H1 (cell line): ENCODE data around the gene TNIK. TPM values are rescaled to one million over a fixed set of nuclear protein-coding genes. Genes with fewer than 3 reads are reported as not detected.

Experiments
- CTCF ChIA-PET: fragments of 300-600 bp; sonication (Branson Sonifier 250); formaldehyde crosslinking; loops from one replicate; lab custom pipeline; 2021; ENCODE audit not compliant: partially characterized antibody; lab: Charles Lee
- POLR2A ChIA-PET: fragments of 300-600 bp; sonication (Branson Sonifier 250); formaldehyde crosslinking; loops from one replicate; lab custom pipeline; 2021; ENCODE audit warnings: inconsistent platforms; ENCODE audit not compliant: partially characterized antibody; lab: Charles Lee
- DNase-seq, 2 experiments: peaks; one replicate each; pipeline versions ENCODE4 v3.0.0 to v3.0.0-alpha.2; 2010 to 2022; ENCODE audit warnings: low spot score in 2 of 2, low read depth in 1 of 2, mixed read lengths in 1 of 2
- FAIRE-seq: peaks from 2 replicates; lab custom pipeline; 2011; peaks lifted over from hg19 to GRCh38; lab: Jason Lieb, UNC
- H2AFZ ChIP-seq: 2 replicates; pipeline ENCODE4 v1.8.1; 2012; ENCODE audit warnings: low read length, inconsistent platforms
- H2AK5ac ChIP-seq: 2 replicates; pipeline ENCODE4 v1.6.1; 2013; ENCODE audit warnings: low read depth, low read length
- H2BK120ac ChIP-seq: replicated peaks from 2 replicates; pipeline ENCODE3; 2013; ENCODE audit warnings: low read depth, low read length, inconsistent platforms
- H2BK12ac ChIP-seq: 2 replicates; pipeline ENCODE4 v1.6.1; 2013; ENCODE audit warnings: low read depth, low read length
- H2BK15ac ChIP-seq: 2 replicates; pipeline ENCODE4 v1.6.1; 2013; ENCODE audit warnings: low read length
- H2BK20ac ChIP-seq: 2 replicates; pipeline ENCODE4 v1.6.1; 2013; ENCODE audit warnings: low read length
- H2BK5ac ChIP-seq: 2 replicates; pipeline ENCODE4 v1.6.1; 2013; ENCODE audit warnings: low read depth, low read length
- H3K14ac ChIP-seq: 2 replicates; pipeline ENCODE4 v1.6.1; 2013; ENCODE audit warnings: inconsistent platforms; ENCODE audit not compliant: insufficient read length
- H3K18ac ChIP-seq: 2 replicates; pipeline ENCODE4 v1.6.1; 2013; ENCODE audit warnings: low read length; ENCODE audit errors: extremely low read depth
- H3K23ac ChIP-seq: 2 replicates; pipeline ENCODE4 v1.6.1; 2013; ENCODE audit warnings: inconsistent platforms; ENCODE audit not compliant: insufficient read length
- H3K23me2 ChIP-seq: 2 replicates; pipeline ENCODE4 v1.6.1; 2013; ENCODE audit warnings: low read depth, low read length
- H3K27ac ChIP-seq: 2 replicates; pipeline ENCODE4 v1.6.1; 2011; ENCODE audit warnings: low read depth, low read length, inconsistent platforms
- H3K27me3 ChIP-seq, 4 experiments: replicated peaks in 1 of 4; 1 replicate in 1 of 4; 2 replicates in 3 of 4; pipeline versions ENCODE4 v1.6.1 to v1.8.1; 2011 to 2013; ENCODE audit warnings: low read length in 3 of 4, mild to moderate bottlenecking in 3 of 4, inconsistent platforms in 2 of 4, mixed read lengths in 2 of 4, moderate library complexity in 1 of 4; ENCODE audit not compliant: control insufficient read depth in 3 of 4, insufficient read depth in 3 of 4; ENCODE audit errors: extremely low read depth in 1 of 4
- H3K36me3 ChIP-seq, 4 experiments: 2 replicates each; pipeline versions ENCODE4 v1.6.1 to v1.8.1; 2011 to 2013; ENCODE audit warnings: mild to moderate bottlenecking in 4 of 4, low read length in 3 of 4, moderate library complexity in 2 of 4, control low read depth in 1 of 4, inconsistent platforms in 1 of 4; ENCODE audit not compliant: insufficient read depth in 4 of 4, control insufficient read depth in 2 of 4
- H3K4ac ChIP-seq: replicated peaks from 2 replicates; pipeline ENCODE3; 2013; ENCODE audit warnings: low read length, low read depth, mixed read lengths, inconsistent platforms; ENCODE audit not compliant: insufficient read length
- H3K4me1 ChIP-seq, 4 experiments: replicated peaks in 1 of 4; 1 replicate in 1 of 4; 2 replicates in 3 of 4; pipeline versions ENCODE4 v1.6.1 to v1.8.1; 2011 to 2013; ENCODE audit warnings: low read length in 3 of 4, inconsistent platforms in 2 of 4, mixed read lengths in 1 of 4; ENCODE audit not compliant: insufficient read depth in 4 of 4, control insufficient read depth in 3 of 4
- H3K4me2 ChIP-seq, 2 experiments: 2 replicates each; pipeline versions ENCODE4 v1.6.1 to v1.8.1; 2011 to 2013; ENCODE audit warnings: low read depth in 2 of 2, low read length in 2 of 2, control low read depth in 1 of 2, inconsistent platforms in 1 of 2, mild to moderate bottlenecking in 1 of 2; ENCODE audit not compliant: insufficient read depth in 1 of 2
- H3K4me3 ChIP-seq, 4 experiments: fragments of 200-600, 300-600 bp in 1 of 4; sonication (generic), shearing (Covaris generic), sonication (Bioruptor Twin) in 1 of 4; 2 replicates each; pipeline versions ENCODE4 v1.5.1 to v1.8.1; 2011 to 2016; ENCODE audit warnings: low read length in 4 of 4, low read depth in 3 of 4, control low read depth in 2 of 4, inconsistent platforms in 2 of 4, mild to moderate bottlenecking in 2 of 4, mixed read lengths in 1 of 4, moderate library complexity in 1 of 4; ENCODE audit not compliant: insufficient read depth in 2 of 4; ENCODE audit errors: extremely low read depth in 1 of 4
- H3K56ac ChIP-seq: replicated peaks from 2 replicates; pipeline ENCODE3; 2013; ENCODE audit warnings: low read depth, mild to moderate bottlenecking, mixed read lengths, low read length, inconsistent platforms; ENCODE audit not compliant: insufficient read length
- H3K79me1 ChIP-seq: 2 replicates; pipeline ENCODE4 v1.6.1; 2013; ENCODE audit warnings: low read depth, low read length, control low read depth
- H3K79me2 ChIP-seq, 2 experiments: 2 replicates each; pipeline versions ENCODE4 v1.6.1 to v1.8.1; 2012 to 2013; ENCODE audit warnings: low read length in 2 of 2, mild to moderate bottlenecking in 2 of 2, inconsistent platforms in 1 of 2; ENCODE audit not compliant: insufficient read depth in 2 of 2, control insufficient read depth in 1 of 2
- H3K9ac ChIP-seq, 4 experiments: replicated peaks in 1 of 4; 1 replicate in 1 of 4; 2 replicates in 3 of 4; pipeline versions ENCODE4 v1.6.1 to v1.8.1; 2011 to 2013; ENCODE audit warnings: low read depth in 3 of 4, low read length in 3 of 4, control low read depth in 2 of 4, mild to moderate bottlenecking in 2 of 4, moderate library complexity in 2 of 4, inconsistent platforms in 1 of 4; ENCODE audit errors: extremely low read depth in 1 of 4
- H3K9me3 ChIP-seq, 2 experiments: 2 replicates each; pipeline versions ENCODE4 v1.6.1 to v1.8.1; 2012 to 2013; ENCODE audit warnings: mild to moderate bottlenecking in 2 of 2, moderate library complexity in 2 of 2, control low read depth in 1 of 2, inconsistent platforms in 1 of 2, low read depth in 1 of 2, low read length in 1 of 2, mixed read lengths in 1 of 2; ENCODE audit not compliant: insufficient read depth in 2 of 2
- H4K20me1 ChIP-seq, 2 experiments: replicated peaks in 1 of 2; 2 replicates each; pipeline versions ENCODE3 to v1.8.1; 2011 to 2013; ENCODE audit warnings: inconsistent platforms in 2 of 2, low read length in 2 of 2, mild to moderate bottlenecking in 1 of 2; ENCODE audit not compliant: insufficient read depth in 2 of 2, control insufficient read depth in 1 of 2
- H4K5ac ChIP-seq: 2 replicates; pipeline ENCODE4 v1.6.1; 2013; ENCODE audit warnings: low read length, low read depth, mixed read lengths, inconsistent platforms; ENCODE audit not compliant: insufficient read length
- H4K8ac ChIP-seq: 2 replicates; pipeline ENCODE4 v1.8.0; 2013; ENCODE audit warnings: mild to moderate bottlenecking, moderate library complexity, low read length, inconsistent platforms; ENCODE audit not compliant: insufficient read depth; ENCODE audit errors: extremely low read depth
- H4K91ac ChIP-seq: replicated peaks from 2 replicates; pipeline ENCODE3; 2013; ENCODE audit warnings: low read length, mixed read lengths, inconsistent platforms; ENCODE audit not compliant: insufficient read length
- MAFK ChIP-seq: IDR thresholded peaks from 2 replicates; pipeline ENCODE4 v1.6.1; 2012; ENCODE audit warnings: low read depth, mild to moderate bottlenecking, improper control_type of control experiment, low read length
- RAD21 ChIP-seq, 2 experiments: IDR thresholded peaks in 1 of 2; conservative IDR thresholded peaks in 1 of 2; 2 replicates each; pipeline ENCODE4 v1.6.1; 2011; ENCODE audit warnings: low read depth in 2 of 2, low read length in 2 of 2, improper control_type of control experiment in 1 of 2, inconsistent platforms in 1 of 2, mild to moderate bottlenecking in 1 of 2, moderate library complexity in 1 of 2
- SIX5 ChIP-seq: IDR thresholded peaks from 2 replicates; pipeline ENCODE4 v1.6.1; 2011; ENCODE audit warnings: mild to moderate bottlenecking, low read depth, low read length
- WGBS, 2 experiments: shearing (Covaris generic) in 1 of 2; methylation state at CpG; one replicate each; pipeline versions ENCODE4 v1.1.6 to v1.1.7; 2013 to 2015; ENCODE audit warnings: low lambda C conversion rate in 2 of 2, mixed read lengths in 2 of 2, inconsistent platforms in 1 of 2, low coverage in 1 of 2, missing lambda C conversion rate in 1 of 2; ENCODE audit not compliant: insufficient replicate concordance in 2 of 2, insufficient coverage in 1 of 2, insufficient read length in 1 of 2; ENCODE audit errors: extremely low coverage in 1 of 2, missing lambda C conversion rate in 1 of 2; 5-methylcytosine and 5-hydroxymethylcytosine counted together
- polyA plus RNA-seq, 7 experiments: library from polyadenylated mRNA; depleted of rRNA in 3 of 7; stranded (reverse) in 5 of 7; unstranded in 2 of 7; fragments of >200 nt in 5 of 7; fragments of 200-250 nt in 2 of 7; gene quantifications; 1 replicate in 5 of 7; 2 replicates in 1 of 7; 4 replicates in 1 of 7; pipeline versions ENCODE4 v1.2.1 to v1.2.3, GENCODE V29; 2011 to 2013; ENCODE audit warnings: missing spikeins in 2 of 7, mixed read lengths in 2 of 7
- total RNA-seq: library from RNA; stranded (reverse); fragmentation: NEBNext Ultra II Directional; extraction: Animal tissue kit (Norgen Biotek cat#: 25700); gene quantifications from 2 replicates; pipeline ENCODE4 v1.2.1, GENCODE V29; 2021
- TF ChIP-seq, protein P1 (sequence below), 3 experiments: IDR thresholded peaks; 1 replicate in 2 of 3; 2 replicates in 1 of 3; pipeline versions ENCODE4 v1.5.1 to v1.6.1; 2011; ENCODE audit warnings: low read length in 3 of 3, mild to moderate bottlenecking in 3 of 3, inconsistent platforms in 2 of 3, low read depth in 1 of 3, moderate library complexity in 1 of 3; ENCODE audit not compliant: insufficient read depth in 1 of 3; ENCODE audit errors: control extremely low read depth in 1 of 3

TNIK gene
- total and polyA plus RNA-seq, 2 of the 8 experiments (the other 6 are each of a cell fraction or from before 2014, with no cell fraction given): 7.4 to 42.0 TPM

- Histone ChIP-seq H4K91ac (no peak overlapping the region), H3K27me3 (no peaks in the 10 kb centered on the region), H3K79me2 (no peaks in the 10 kb centered on the region), H2BK5ac (no peak overlapping the region), H3K27ac (no peak overlapping the region), H3K4me3 (no peak overlapping the region), H4K8ac (no peak overlapping the region), H3K4me1 (no peaks in the 10 kb centered on the region), H3K9me3 (no peaks in the 10 kb centered on the region), H2BK120ac (no peak overlapping the region), H3K36me3 (no peaks in the 10 kb centered on the region), H2AK5ac (no peak overlapping the region), H3K18ac (no peak overlapping the region), H3K23ac (no peak overlapping the region), H3K79me1 (no peaks in the 10 kb centered on the region), H3K14ac (no peak overlapping the region), H2BK20ac (no peak overlapping the region), H2BK12ac (no peak overlapping the region), H3K9ac (no peak overlapping the region), H4K5ac (no peak overlapping the region), H2BK15ac (no peak overlapping the region), H2AFZ (no peak overlapping the region), H3K23me2 (no peaks in the 10 kb centered on the region), H3K4ac (no peak overlapping the region), H3K4me2 (no peak overlapping the region), H3K56ac (no peak overlapping the region)
- POLR2A ChIA-PET: no interaction called here
- WGBS, 2 experiments: 68% methylated on average over 6 of the region's 6 CpGs; no CpG with 5 or more reads in 1 of the 2 experiments
- peak in 1 of 2 experiments; percentile 57 for DNase-seq
- TF ChIP-seq SIX5 (no peak), MAFK (no peak), RAD21 (IDR thresholded peaks at IDR 0.05 in 1 of 2, conservative IDR thresholded peaks at IDR 0.05 in 1 of 2; ENCODE audit: low read depth in 2 of 2, low read length in 2 of 2) (peak; percentile 47 to 50)
- TF ChIP-seq, protein P1, sequence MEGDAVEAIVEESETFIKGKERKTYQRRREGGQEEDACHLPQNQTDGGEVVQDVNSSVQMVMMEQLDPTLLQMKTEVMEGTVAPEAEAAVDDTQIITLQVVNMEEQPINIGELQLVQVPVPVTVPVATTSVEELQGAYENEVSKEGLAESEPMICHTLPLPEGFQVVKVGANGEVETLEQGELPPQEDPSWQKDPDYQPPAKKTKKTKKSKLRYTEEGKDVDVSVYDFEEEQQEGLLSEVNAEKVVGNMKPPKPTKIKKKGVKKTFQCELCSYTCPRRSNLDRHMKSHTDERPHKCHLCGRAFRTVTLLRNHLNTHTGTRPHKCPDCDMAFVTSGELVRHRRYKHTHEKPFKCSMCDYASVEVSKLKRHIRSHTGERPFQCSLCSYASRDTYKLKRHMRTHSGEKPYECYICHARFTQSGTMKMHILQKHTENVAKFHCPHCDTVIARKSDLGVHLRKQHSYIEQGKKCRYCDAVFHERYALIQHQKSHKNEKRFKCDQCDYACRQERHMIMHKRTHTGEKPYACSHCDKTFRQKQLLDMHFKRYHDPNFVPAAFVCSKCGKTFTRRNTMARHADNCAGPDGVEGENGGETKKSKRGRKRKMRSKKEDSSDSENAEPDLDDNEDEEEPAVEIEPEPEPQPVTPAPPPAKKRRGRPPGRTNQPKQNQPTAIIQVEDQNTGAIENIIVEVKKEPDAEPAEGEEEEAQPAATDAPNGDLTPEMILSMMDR (IDR thresholded peaks at IDR 0.05; ENCODE audit: control extremely low read depth in 1 of 3, insufficient read depth in 1 of 3, low read depth in 1 of 3, low read length in 3 of 3): peak; percentile 54 to 82 (median 80)
- TF ChIP-seq, all 59 proteins: peak for 2
- FAIRE-seq: no peak
- CTCF ChIA-PET: interaction anchor here (0.6 to 5.4 kb wide), 29 partner anchors 9 to 604 kb away, joined by 3 to 28 read pairs (median 3); partner anchors contain the start of gene SLC2A2
- H4K20me1 ChIP-seq: no peaks in the 10 kb centered on the region
Observed at GRCh38 chr3:171018156-171018935, 441.9 kb downstream of the TNIK start.
